ENCODE results near the gene PDCD6IP.

DNA sequence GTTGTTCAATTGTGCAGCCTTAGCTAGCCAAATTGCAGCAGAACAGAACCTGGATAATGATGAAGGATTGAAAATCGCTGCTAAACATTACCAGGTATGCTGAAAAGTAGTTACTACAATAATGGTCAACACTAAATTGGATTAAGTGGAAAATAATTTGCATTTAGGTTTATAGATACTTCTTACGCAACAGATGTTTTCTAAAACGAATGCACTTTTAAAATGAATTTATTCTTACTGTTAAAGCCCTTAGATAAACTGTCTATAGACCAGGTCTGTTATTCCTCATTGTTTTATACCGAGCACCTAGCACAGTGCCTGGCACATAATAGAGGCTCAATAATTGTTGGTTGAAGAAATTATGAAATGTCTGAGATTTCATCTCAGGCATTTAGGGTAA, 23.6 kb downstream of the PDCD6IP start:
- TF ChIP-seq POLR2AphosphoS5 (IDR thresholded peaks at IDR 0.05; ENCODE audit: low read depth) (no peak), REST (IDR thresholded peaks at IDR 0.05; ENCODE audit: unreplicated experiment) (no peak), EZH2 (IDR thresholded peaks at IDR 0.05; ENCODE audit: low read depth, unreplicated experiment) (no peak), ZNF114 (CRISPR knock-in tag; IDR thresholded peaks at IDR 0.05) (no peak), JUNB (IDR thresholded peaks at IDR 0.05; ENCODE audit: unreplicated experiment) (no peak), ETS1 (IDR thresholded peaks at IDR 0.05) (no peak), EZH2phosphoT487 (IDR thresholded peaks at IDR 0.05; ENCODE audit: unreplicated experiment) (no peak), CREB1 (CRISPR knock-in tag; IDR thresholded peaks at IDR 0.05; ENCODE audit: low read depth) (no peak), ZNF462 (CRISPR knock-in tag; IDR thresholded peaks at IDR 0.05) (no peak)
- TF ChIP-seq, protein P1, sequence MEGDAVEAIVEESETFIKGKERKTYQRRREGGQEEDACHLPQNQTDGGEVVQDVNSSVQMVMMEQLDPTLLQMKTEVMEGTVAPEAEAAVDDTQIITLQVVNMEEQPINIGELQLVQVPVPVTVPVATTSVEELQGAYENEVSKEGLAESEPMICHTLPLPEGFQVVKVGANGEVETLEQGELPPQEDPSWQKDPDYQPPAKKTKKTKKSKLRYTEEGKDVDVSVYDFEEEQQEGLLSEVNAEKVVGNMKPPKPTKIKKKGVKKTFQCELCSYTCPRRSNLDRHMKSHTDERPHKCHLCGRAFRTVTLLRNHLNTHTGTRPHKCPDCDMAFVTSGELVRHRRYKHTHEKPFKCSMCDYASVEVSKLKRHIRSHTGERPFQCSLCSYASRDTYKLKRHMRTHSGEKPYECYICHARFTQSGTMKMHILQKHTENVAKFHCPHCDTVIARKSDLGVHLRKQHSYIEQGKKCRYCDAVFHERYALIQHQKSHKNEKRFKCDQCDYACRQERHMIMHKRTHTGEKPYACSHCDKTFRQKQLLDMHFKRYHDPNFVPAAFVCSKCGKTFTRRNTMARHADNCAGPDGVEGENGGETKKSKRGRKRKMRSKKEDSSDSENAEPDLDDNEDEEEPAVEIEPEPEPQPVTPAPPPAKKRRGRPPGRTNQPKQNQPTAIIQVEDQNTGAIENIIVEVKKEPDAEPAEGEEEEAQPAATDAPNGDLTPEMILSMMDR (conservative IDR thresholded peaks at IDR 0.05; ENCODE audit: low read depth in 2 of 2) = no peak
